ENCODE data around the gene NT5DC1.

DNA sequence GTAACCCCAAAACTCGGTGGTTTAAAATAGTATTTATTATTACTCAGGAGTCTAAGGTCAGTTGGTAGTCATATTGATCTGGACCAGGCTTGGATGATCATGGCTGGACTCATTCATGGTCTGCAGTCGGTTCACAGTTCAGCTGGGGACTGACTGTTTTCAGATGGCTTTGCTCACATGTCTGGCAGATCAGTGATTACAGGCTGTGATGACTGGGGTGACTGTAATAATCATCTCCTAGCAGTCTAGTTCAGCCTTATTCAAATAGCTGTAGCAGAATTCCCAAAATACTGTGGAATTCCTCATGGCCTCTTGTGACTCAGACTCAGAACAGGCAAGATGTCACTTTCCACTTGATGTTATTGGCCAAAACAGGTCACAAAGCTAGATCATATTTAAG, 16.4 kb upstream of the NT5DC1 start:
- TF ChIP-seq POLR2A (IDR thresholded peaks at IDR 0.05; ENCODE audit: low read length) (no peak), EP300 (IDR thresholded peaks at IDR 0.05) (no peak), GATA3 (IDR thresholded peaks at IDR 0.05; ENCODE audit: borderline replicate concordance) (no peak)
- TF ChIP-seq, protein P1, sequence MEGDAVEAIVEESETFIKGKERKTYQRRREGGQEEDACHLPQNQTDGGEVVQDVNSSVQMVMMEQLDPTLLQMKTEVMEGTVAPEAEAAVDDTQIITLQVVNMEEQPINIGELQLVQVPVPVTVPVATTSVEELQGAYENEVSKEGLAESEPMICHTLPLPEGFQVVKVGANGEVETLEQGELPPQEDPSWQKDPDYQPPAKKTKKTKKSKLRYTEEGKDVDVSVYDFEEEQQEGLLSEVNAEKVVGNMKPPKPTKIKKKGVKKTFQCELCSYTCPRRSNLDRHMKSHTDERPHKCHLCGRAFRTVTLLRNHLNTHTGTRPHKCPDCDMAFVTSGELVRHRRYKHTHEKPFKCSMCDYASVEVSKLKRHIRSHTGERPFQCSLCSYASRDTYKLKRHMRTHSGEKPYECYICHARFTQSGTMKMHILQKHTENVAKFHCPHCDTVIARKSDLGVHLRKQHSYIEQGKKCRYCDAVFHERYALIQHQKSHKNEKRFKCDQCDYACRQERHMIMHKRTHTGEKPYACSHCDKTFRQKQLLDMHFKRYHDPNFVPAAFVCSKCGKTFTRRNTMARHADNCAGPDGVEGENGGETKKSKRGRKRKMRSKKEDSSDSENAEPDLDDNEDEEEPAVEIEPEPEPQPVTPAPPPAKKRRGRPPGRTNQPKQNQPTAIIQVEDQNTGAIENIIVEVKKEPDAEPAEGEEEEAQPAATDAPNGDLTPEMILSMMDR (IDR thresholded peaks at IDR 0.05): no peak

All from A549 (cell line).